Type B pancreatic cell (in vitro differentiated cells): Measurements from ENCODE around the gene BABAM2. TPM values are rescaled to one million over a fixed set of nuclear protein-coding genes. Genes with fewer than 3 reads are reported as not detected.

Experiments used
- microRNA-seq: library from miRNA; unstranded; fragments of <30 nt; microRNA quantifications from one replicate; pipeline ENCODE4, GENCODE V29; 2020
- total RNA-seq: library from RNA; stranded (reverse); gene quantifications from 2 replicates; pipeline ENCODE4 v1.2.1, GENCODE V29; 2021; ENCODE audit warnings: low replicate concordance

The BABAM2 gene
- total RNA-seq, 1 donor from 2014 or later = 30.4 TPM

Small RNA genes within 50 kb of the gene (microRNA-seq; reads per million reads assigned to microRNA genes)
- not detected for gene MIR4263

Other genes starting within 250 kb of the BABAM2 start
- gene SUPT7L, start 227.1 kb upstream of the BABAM2 start, total RNA-seq = 31.4 and 39.8 TPM in 2 replicates
- 17.7 and 20.7 TPM in 2 replicates for gene SLC4A1AP, start 226.8 kb upstream of the BABAM2 start, total RNA-seq
- gene MRPL33, start 119.0 kb upstream of the BABAM2 start, total RNA-seq = 54.6 and 63.4 TPM in 2 replicates
- 2.6 and 3.2 TPM in 2 replicates for gene RBKS, start 342 bp upstream of the BABAM2 start, total RNA-seq